Esophagus (tissue), 2 donors: ENCODE data around the gene UBE4A. TPM values are rescaled to one million over a fixed set of nuclear protein-coding genes. Genes with fewer than 3 reads are reported as not detected.
A peak's percentile ranks its signal among the peaks of the same experiment; 100 is the strongest.

Experiments
- H3K27ac ChIP-seq, 2 donors: one replicate each; pipeline ENCODE4 v1.5.1; 2013; ENCODE audit warnings: low read depth in 2 of 2, mild to moderate bottlenecking in 2 of 2, inconsistent platforms in 1 of 2, low read length in 1 of 2, moderate library complexity in 1 of 2
- H3K27me3 ChIP-seq, 2 donors: one replicate each; pipeline ENCODE4 v1.6.1; 2013; ENCODE audit warnings: low read length in 2 of 2, control low read depth in 1 of 2, mild to moderate bottlenecking in 1 of 2; ENCODE audit not compliant: insufficient read depth in 2 of 2, control insufficient read depth in 1 of 2
- H3K36me3 ChIP-seq, 2 donors: one replicate each; pipeline ENCODE4 v1.6.1; 2013; ENCODE audit warnings: low read length in 1 of 2; ENCODE audit not compliant: control insufficient read depth in 2 of 2, insufficient read depth in 2 of 2
- H3K4me1 ChIP-seq, 2 donors: one replicate each; pipeline ENCODE4 v1.6.1; 2013; ENCODE audit warnings: low read length in 1 of 2; ENCODE audit not compliant: control insufficient read depth in 2 of 2, insufficient read depth in 2 of 2
- H3K4me3 ChIP-seq, 2 donors: one replicate each; pipeline ENCODE4 v1.5.1; 2013; ENCODE audit warnings: low read length in 2 of 2, mild to moderate bottlenecking in 2 of 2, low read depth in 1 of 2, moderate library complexity in 1 of 2
- H3K9me3 ChIP-seq, 2 donors: one replicate each; pipeline ENCODE4 v1.6.1; 2013; ENCODE audit warnings: mild to moderate bottlenecking in 2 of 2, low read depth in 1 of 2, low read length in 1 of 2, moderate library complexity in 1 of 2; ENCODE audit not compliant: control insufficient read depth in 2 of 2, insufficient read depth in 1 of 2
- WGBS, 2 donors: extraction: QIAGEN DNeasy Blood & Tissue Kit; methylation state at CpG; one replicate each; pipeline ENCODE4 v1.1.7; 2013; 5-methylcytosine and 5-hydroxymethylcytosine counted together
- polyA plus RNA-seq, 2 donors: library from polyadenylated mRNA; stranded (reverse); fragments of 200-250 nt; gene quantifications; one replicate each; pipeline ENCODE4 v1.2.3, GENCODE V29; 2013
- donor health status: healthy with polysubstance abuse.
- donor health status: Bipolar disorder and iron deficiency.

Gene UBE4A
- 10 to 100 TPM in 1 of 2 donors, 1 to 10 TPM in 1; 9.5 to 12.0 TPM for polyA plus RNA-seq

GRCh38 chr11:118359295-118359958 lies at the start of gene UBE4A:
UBE4A (plus strand) TSS chr11:118359600; CDS start chr11:118365081, 5,481 bp downstream.
- Histone ChIP-seq H3K4me1 (peaks cover 0 to 2% of the 10 kb centered on the region in 2 donors), H3K27me3 (no peaks in the 10 kb centered on the region), H3K27ac (peak within 1 kb of the TSS; percentile 40 to 76), H3K36me3 (no peaks in the 10 kb centered on the region), H3K9me3 (no peaks in the 10 kb centered on the region), H3K4me3 (peak within 1 kb of the TSS; percentile 60 to 99)
- 3% methylated on average over 33 of the region's 33 CpGs for WGBS, 2 donors

DNA sequence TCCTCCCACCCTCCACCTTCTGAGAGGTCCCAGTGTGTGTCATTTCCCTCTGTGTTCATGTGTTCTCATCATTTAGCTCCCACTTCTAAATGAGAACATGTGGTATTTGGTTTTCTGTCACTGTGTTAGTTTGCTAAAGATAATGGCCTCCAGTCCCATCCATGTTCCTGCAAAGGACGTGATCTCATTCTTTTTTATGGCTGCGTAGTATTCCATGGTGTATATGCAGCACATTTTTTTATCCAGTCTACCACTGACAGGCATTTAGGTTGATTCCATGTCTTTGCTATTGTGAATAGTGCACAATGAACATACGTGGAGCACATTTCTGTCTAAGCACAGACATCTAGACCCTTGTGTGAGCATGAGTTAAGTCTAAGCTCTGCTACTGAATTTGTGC lies 49.1 kb upstream of the UBE4A start:
- Histone ChIP-seq H3K27me3 (peaks cover 0 to 4% of the 10 kb centered on the region in 2 donors), H3K9me3 (no peaks in the 10 kb centered on the region), H3K4me1 (peaks cover 0 to 2% of the 10 kb centered on the region in 2 donors), H3K4me3 (no peak overlapping the region), H3K27ac (no peak overlapping the region), H3K36me3 (no peaks in the 10 kb centered on the region)
- WGBS, 2 donors: 87 to 89% methylated on average over 3 of the region's 3 CpGs

DNA sequence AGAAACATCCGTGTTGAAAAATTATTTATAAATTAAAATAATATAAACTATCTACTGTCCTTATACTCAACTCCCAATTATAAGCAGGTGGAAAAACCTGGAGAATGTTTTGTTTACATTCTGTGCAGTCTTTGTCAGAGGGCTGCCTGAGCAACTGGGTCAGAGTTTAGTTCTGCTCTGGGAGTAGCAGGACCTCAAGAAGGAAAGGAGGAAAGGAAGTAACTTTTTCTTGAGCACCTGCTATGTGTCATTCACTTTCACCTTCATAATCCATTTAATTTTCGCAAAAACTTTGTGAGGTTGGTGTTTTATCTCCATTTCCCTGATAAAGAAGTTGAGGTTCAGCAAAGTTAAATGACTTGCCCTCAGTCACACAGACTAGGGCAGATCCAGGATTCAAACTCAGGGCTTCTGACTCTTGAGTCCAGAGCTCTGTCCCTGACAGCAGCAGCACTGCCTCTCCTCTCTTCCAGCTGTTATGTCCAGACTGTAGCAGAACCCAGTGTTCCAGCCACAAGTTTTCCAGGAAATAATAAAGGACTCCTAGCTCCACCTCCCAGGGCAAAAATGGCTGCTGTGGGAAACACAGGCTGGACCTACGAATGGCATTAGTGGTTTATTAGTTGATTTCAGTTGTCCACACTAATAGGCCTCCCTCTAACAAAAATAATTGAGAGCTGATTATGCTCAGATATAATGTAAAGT lies 48.5 kb upstream of the UBE4A start:
- H3K27me3 ChIP-seq: peaks cover 0 to 4% of the 10 kb centered on the region in 2 donors
- H3K27ac ChIP-seq: no peak overlapping the region
- H3K4me1 ChIP-seq: peaks cover 2 to 4% of the 10 kb centered on the region in 2 donors
- 58 to 71% methylated on average over 3 of the region's 3 CpGs for WGBS, 2 donors
- H3K36me3 ChIP-seq: no peaks in the 10 kb centered on the region
- H3K4me3 ChIP-seq: no peak overlapping the region
- no peaks in the 10 kb centered on the region for H3K9me3 ChIP-seq

GRCh38 chr11:118311518-118311917 lies 47.9 kb upstream of the UBE4A start:
- 66 to 71% methylated on average over 4 of the region's 4 CpGs for WGBS, 2 donors
- no peak overlapping the region for H3K4me3 ChIP-seq
- H3K9me3 ChIP-seq: no peaks in the 10 kb centered on the region
- H3K27ac ChIP-seq: no peak overlapping the region
- H3K27me3 ChIP-seq: peaks cover 0 to 4% of the 10 kb centered on the region in 2 donors
- H3K4me1 ChIP-seq: peaks cover 2 to 4% of the 10 kb centered on the region in 2 donors
- no peaks in the 10 kb centered on the region for H3K36me3 ChIP-seq

- Histone ChIP-seq H3K9me3 (no peaks in the 10 kb centered on the region), H3K4me1 (peaks cover 6 to 9% of the 10 kb centered on the region in 2 donors), H3K36me3 (no peaks in the 10 kb centered on the region), H3K27me3 (peaks cover 0 to 4% of the 10 kb centered on the region in 2 donors), H3K4me3 (no peak overlapping the region), H3K27ac (no peak overlapping the region)
- WGBS, 2 donors: 92 to 97% methylated on average over 2 of the region's 2 CpGs
These were observed 47.1 kb upstream of the UBE4A start for GRCh38 chr11:118312328-118312727.

- Histone ChIP-seq H3K36me3 (no peaks in the 10 kb centered on the region), H3K4me1 (peaks cover 6 to 9% of the 10 kb centered on the region in 2 donors), H3K27me3 (peaks cover 0 to 4% of the 10 kb centered on the region in 2 donors), H3K9me3 (no peaks in the 10 kb centered on the region), H3K4me3 (no peak overlapping the region), H3K27ac (no peak overlapping the region)
- 68% methylated on average over 4 of the region's 4 CpGs for WGBS, 2 donors
These were observed 46.2 kb upstream of the UBE4A start for GRCh38 chr11:118313242-118313641.

GRCh38 chr11:118314988-118315411 lies 44.4 kb upstream of the UBE4A start:
- Histone ChIP-seq H3K9me3 (no peaks in the 10 kb centered on the region), H3K4me1 (peaks cover 6 to 9% of the 10 kb centered on the region in 2 donors), H3K4me3 (no peak overlapping the region), H3K36me3 (no peaks in the 10 kb centered on the region), H3K27me3 (peaks cover 2 to 4% of the 10 kb centered on the region in 2 donors), H3K27ac (no peak overlapping the region)
- WGBS, 2 donors: 35 to 45% methylated on average over 7 of the region's 7 CpGs

- Histone ChIP-seq H3K4me1 (peaks cover 6 to 9% of the 10 kb centered on the region in 2 donors), H3K27me3 (peaks cover 0 to 2% of the 10 kb centered on the region in 2 donors), H3K9me3 (peaks cover 0 to 2% of the 10 kb centered on the region in 2 donors), H3K36me3 (no peaks in the 10 kb centered on the region), H3K27ac (no peak overlapping the region), H3K4me3 (no peak overlapping the region)
- WGBS, 2 donors: 82 to 86% methylated on average over 4 of the region's 4 CpGs
These were observed 41.3 kb upstream of the UBE4A start for GRCh38 chr11:118318124-118318523.

DNA sequence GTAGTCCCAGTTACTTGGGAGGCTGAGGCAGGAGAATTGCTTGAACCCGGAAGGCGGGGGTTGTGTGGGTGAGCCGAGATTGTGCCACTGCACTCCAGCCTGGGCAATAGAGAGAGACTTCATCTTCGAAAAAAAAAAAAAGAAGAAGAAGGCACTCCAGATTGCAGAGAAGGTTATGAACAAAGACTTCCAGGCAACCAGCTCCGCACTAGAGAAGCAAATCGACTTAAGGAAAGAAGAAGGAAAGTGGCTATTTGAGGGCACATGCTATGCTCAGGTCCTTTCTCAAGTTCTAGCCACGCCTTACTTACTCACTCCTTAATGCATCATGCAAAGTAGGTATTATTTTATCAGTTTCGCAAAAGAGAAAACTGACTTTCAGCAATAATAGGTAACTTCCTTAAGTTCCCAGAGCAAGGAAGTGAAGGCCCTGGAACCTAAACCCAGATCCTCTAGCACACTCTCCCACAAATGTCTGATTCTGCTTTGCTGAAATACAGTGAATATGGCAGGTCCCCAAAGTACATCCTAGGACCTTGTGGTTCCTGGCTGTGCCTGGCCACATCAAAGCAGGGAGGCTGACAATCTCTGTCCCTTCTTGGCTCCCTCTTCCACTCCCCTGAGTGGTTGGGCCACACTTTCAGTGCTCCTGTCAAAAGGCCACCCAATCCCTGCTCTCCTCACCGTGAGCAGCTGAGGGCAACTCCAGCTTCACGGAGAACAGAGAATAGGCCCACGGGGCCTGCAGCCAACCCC lies 40.6 kb upstream of the UBE4A start:
- 87 to 89% methylated on average over 11 of the region's 11 CpGs for WGBS, 2 donors
- Histone ChIP-seq H3K27ac (no peak overlapping the region), H3K36me3 (no peaks in the 10 kb centered on the region), H3K27me3 (peaks cover 0 to 2% of the 10 kb centered on the region in 2 donors), H3K4me3 (no peak overlapping the region), H3K4me1 (peaks cover 6 to 9% of the 10 kb centered on the region in 2 donors), H3K9me3 (peaks cover 0 to 2% of the 10 kb centered on the region in 2 donors)
